GM19238 (cell line): ENCODE results near the gene SDR42E2.
A peak's percentile ranks its signal among the peaks of the same experiment; 100 is the strongest.
"Not testable (repeated sequence)": the region's sequence is repeated elsewhere in the genome, so short reads cannot be mapped to it uniquely, and the experiment has no call there.

Source experiments
- DNase-seq: peaks from one replicate; pipeline ENCODE4 v3.0.0; 2011; ENCODE audit warnings: low spot score; ENCODE audit not compliant: insufficient read length

The SDR42E2 gene

DNA sequence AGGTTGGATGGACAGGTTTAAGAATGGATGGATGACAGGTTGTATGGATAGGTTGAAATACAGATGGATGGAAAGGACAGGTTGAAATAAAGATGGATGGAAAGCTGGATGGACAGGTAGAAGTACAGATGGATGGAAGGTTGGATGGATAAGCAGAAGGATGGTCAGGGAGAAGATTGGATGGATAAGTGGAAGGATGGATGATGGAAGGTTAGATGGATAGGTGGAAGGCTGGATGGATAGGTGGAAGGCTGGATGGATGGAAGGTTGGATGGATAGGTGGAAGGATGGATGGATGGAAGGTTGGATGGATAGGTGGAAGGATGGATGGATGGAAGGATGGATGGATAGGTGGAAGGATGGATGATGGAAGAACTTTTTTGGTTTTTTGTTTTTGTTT, 905 bp upstream of the SDR42E2 start:
- DNase-seq = no peak

GRCh38 chr16:22162656-22163009, 327 bp downstream of the SDR42E2 start:
- no peak for DNase-seq

- DNase-seq = no peak
These were observed 1.5 kb downstream of the SDR42E2 start for GRCh38 chr16:22163806-22164205.

DNA sequence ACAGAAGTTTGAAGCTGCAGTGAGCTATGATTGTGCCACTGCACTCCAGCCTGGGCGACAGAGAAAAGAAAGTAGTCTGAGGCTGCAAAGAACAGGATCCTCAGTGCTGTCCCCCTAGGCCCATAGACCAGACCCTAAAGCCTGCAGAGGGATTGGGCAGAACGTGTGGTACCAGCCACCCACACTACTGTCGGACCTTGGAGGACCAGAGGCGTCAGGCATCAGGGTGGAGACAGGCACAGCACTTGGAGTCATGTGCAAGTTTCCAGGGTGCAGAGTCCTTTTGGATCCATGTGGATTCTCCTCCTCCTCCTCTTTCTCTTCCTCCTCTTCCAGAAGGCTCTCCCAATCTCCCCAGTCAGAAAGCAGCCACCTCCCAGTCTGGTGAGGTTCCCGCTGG, 2.2 kb downstream of the SDR42E2 start:
- no peak for DNase-seq

DNA sequence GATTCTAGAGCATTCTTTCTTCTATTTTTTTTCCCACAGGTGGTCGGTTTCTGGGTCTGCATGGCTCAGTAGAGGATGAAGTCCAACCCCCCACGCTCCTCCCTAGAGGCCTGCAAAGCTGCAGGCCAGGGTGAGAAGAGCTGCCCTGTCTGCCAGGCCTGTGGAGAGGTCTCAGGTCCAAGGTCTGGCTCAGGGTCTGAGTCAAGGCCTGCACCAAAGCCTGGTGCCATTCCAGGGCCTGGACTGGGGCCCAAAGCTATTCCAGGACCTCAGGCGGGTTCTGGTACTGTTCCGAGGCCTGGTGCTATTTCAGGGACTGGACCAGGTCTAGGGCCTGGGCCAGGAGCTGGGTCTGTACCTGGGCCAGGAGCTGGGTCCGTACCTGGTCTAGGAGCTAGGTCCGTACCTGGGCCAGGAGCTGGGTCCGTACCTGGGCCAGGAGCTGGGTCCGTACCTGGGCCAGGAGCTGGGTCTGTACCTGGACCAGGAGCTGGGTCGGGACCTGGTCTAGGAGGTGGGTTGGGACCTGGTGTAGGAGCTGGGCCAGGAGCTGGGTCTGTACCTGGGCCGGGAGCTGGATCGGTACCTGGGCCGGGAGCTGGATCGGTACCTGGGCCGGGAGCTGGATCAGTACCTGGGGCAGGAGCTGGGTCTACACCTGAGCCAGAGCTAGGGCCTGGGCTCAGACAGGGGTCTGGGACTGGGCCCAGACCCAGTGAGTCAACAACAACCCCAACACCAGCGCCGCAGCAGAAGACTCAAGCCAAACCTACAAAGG, 3.4 kb downstream of the SDR42E2 start:
- DNase-seq = no peak

DNA sequence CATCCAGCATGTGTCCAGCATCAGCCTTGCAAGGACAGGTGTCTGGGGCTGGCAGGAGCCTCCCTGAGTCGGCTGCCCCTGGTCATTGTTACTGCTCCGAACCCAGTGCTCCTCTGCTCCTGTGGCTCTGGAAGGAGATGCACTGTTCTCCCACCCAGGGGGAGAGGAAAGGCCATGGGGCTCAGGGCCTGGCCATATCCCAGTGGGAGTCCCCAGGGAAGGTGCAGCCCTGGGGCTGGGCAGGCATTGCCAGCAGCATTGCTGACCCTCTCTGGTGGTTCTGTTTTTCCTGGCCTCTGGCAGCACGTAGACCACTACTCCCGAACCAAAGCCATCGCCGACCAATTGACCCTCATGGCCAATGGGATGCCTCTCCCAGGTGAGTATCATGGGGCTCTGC, 9.6 kb downstream of the SDR42E2 start:
- DNase-seq = no peak

GRCh38 chr16:22172642-22173041, 10.3 kb downstream of the SDR42E2 start:
- not testable (repeated sequence) for DNase-seq

DNA sequence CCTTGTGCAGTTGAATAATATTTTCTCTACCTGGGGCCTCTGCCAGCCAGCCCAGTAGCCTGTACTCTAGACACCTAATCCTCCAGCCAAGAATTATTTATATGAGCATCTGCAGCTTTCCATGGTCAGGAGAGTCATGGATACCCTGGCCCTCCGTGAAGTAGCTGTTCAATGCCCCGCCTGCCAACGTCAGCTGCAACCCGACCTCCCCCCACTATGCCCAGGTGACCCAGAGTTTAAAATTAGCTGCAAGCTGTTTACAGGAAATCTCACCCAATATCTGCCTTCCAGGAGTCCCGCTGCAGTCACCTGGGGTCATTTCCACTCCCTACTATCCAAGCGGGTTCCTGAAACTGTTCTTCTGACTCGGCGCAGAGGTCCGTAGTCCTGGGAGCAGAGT, 12.3 kb downstream of the SDR42E2 start:
- DNase-seq = no peak

- no peak for DNase-seq
These were observed 15.9 kb downstream of the SDR42E2 start for GRCh38 chr16:22177968-22178930.

- DNase-seq = no peak
These were observed 19.1 kb downstream of the SDR42E2 start for GRCh38 chr16:22181426-22181825.

- DNase-seq = no peak
These were observed 19.5 kb downstream of the SDR42E2 start for GRCh38 chr16:22181843-22182242.

- DNase-seq = no peak
These were observed 21.0 kb downstream of the SDR42E2 start for GRCh38 chr16:22183335-22183734.

GRCh38 chr16:22183901-22184614, 21.8 kb downstream of the SDR42E2 start:
- no peak for DNase-seq

- DNase-seq = no peak
These were observed 22.3 kb downstream of the SDR42E2 start for GRCh38 chr16:22184615-22184968.

GRCh38 chr16:22186517-22186916, 24.2 kb downstream of the SDR42E2 start:
- DNase-seq = no peak

DNA sequence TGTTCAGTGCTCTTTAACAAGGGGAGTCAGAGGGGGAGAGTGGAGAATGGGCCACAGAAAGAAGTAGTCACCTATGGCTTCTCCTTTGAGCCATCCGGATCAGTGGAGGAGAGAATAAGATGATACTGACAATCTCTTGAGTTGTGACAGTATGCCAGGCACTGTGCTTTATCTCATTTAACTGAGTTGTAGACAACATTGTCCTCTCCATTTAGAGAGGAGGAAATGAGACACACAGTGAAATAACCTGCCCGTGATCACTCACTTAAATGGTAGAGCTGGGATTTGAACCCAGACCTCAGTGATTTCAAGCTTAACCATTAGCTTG, 25.9 kb downstream of the SDR42E2 start:
- no peak for DNase-seq

GRCh38 chr16:22188595-22189442, 26.5 kb downstream of the SDR42E2 start:
- DNase-seq = peak; percentile 45

GRCh38 chr16:22189473-22190080, 27.3 kb downstream of the SDR42E2 start:
- DNase-seq = no peak

DNA sequence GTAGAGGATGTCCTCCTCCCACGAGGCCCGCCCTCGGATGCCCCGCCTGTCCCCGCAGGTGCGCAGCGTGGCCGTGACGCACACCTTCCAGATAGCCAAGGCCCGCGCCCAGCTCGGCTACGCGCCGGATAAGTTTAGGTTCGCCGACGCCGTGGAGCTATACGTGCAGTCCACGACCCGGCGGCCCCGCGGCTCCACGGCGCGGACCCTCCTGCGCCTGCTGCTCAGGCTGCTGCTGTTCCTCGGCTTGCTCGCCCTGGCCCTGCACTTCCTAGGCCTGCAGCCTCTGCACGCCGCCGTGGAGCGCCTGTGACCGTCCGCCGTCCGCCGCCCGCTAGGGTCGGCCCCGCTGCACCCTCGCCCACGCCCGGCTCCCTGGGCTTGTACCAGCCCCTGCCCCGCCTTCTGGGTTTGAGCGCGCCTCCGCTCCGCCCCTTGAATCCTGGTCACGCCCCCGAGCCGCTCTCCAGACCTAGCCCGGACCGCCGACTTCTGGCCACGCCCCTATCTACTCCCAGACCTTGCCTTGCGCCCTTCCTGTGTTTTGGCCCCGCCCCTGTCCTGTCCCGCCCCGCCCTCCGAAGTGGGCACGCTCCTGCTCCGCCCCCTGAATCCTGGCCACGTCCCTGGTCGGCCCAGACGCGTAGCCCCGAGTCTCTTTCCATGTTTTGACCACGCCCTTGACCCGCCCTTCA, 27.9 kb downstream of the SDR42E2 start:
- DNase-seq = peak; percentile 69
